HG03439 (cell line): ENCODE results near the gene CCDC7.
A peak's percentile ranks its signal among the peaks of the same experiment; 100 is the strongest.
"Not testable (repeated sequence)": the region's sequence is repeated elsewhere in the genome, so short reads cannot be mapped to it uniquely, and the experiment has no call there.

Experiments
- ATAC-seq: cut with Tn5 transposase; IDR thresholded peaks from one replicate; pipeline ENCODE4 v1.9.1; 2021; ENCODE audit warnings: mild to moderate bottlenecking, moderate library complexity; ENCODE audit not compliant: unreplicated experiment

The CCDC7 gene

GRCh38 chr10:32445740-32446535 is at the start of gene CCDC7:
Gene CCDC7, plus strand, starts transcription at chr10:32446140. Its CDS starts 5,503 bp downstream, at chr10:32451643.
- ATAC-seq, result peak; percentile 96

GRCh38 chr10:32397163-32397562 is 48.8 kb upstream of the CCDC7 start:
- ATAC-seq, result not testable (repeated sequence)

GRCh38 chr10:32399720-32400119 is 46.2 kb upstream of the CCDC7 start:
- ATAC-seq, result not testable (repeated sequence)

- no peak for ATAC-seq
Observed at GRCh38 chr10:32400961-32401360, 45.0 kb upstream of the CCDC7 start.

- no peak for ATAC-seq
Observed at GRCh38 chr10:32402499-32402898, 43.4 kb upstream of the CCDC7 start.

GRCh38 chr10:32403091-32403490 is 42.8 kb upstream of the CCDC7 start:
- ATAC-seq, result no peak

- no peak for ATAC-seq
Observed at GRCh38 chr10:32408690-32409089, 37.2 kb upstream of the CCDC7 start.

GRCh38 chr10:32409741-32410140 is 36.2 kb upstream of the CCDC7 start:
- no peak for ATAC-seq

GRCh38 chr10:32410569-32410968 is 35.4 kb upstream of the CCDC7 start:
- no peak for ATAC-seq

GRCh38 chr10:32411797-32412498 is 34.0 kb upstream of the CCDC7 start:
- no peak for ATAC-seq

DNA sequence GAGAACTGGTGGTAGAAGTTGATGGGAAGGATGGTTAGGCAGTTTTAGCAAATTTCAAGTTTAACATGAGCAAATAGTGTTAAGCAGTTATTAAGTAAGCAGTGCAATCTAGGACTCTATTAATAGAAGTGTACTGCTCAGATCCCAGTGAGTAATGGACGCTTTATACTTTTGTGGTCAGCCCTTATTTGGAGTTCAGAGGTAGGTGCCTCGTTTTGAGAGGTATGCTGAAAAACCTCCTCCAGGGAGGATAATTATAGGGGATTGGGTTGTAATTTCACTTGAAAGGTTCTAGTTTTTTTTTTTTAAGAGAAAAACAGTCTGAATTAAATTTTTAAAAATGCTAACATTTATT is 33.5 kb upstream of the CCDC7 start:
- no peak for ATAC-seq

GRCh38 chr10:32413513-32413912 is 32.4 kb upstream of the CCDC7 start:
- no peak for ATAC-seq

- no peak for ATAC-seq
Observed at GRCh38 chr10:32415361-32415760, 30.6 kb upstream of the CCDC7 start.

DNA sequence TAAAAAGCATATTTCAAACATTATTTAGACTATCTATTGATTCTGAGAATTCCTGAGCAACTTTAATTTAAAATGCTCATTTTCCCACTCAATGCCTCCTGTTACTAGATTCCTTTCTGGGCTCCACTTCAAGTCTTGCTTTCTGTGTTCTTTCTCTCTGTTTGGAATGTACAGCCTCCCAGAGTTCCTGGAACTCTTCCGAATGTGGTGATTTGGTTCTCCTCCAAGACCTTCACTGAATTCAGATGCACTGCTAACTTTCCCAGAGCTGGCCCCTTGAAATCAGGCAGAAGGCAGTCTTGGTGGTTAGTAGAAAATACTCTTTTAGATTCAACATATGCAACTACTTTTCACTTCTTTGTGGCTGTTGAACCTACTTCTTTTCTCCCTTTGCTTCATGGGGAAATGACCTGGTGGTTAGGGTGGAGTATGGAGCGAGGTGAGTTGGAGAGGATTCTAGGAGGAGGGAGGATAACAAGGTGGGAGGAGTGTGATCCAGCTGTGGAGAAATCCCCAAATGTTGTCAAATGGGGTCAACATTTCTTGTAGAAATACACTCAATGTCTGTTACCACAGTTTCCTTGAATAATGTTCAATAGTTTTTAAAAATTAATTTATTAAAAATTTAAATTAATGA is 27.9 kb upstream of the CCDC7 start:
- no peak for ATAC-seq

DNA sequence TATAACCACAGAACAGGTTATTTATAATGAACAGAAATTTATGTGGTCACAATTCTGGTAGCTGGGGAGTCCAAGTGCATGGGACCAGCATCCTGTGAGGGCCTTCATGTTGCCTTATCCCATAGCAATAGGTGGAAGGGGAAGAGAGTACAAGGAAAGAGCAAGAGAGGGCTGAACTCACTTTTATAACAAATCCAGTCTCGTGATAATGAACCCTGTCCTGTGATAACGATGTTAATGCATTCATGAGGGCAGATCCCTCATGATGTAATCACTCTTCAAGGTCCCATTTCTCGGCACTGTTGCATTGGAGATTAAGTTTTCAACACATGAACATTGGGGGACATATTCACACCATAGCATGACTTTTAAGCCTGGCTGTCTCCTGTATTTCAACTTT is 27.4 kb upstream of the CCDC7 start:
- no peak for ATAC-seq

DNA sequence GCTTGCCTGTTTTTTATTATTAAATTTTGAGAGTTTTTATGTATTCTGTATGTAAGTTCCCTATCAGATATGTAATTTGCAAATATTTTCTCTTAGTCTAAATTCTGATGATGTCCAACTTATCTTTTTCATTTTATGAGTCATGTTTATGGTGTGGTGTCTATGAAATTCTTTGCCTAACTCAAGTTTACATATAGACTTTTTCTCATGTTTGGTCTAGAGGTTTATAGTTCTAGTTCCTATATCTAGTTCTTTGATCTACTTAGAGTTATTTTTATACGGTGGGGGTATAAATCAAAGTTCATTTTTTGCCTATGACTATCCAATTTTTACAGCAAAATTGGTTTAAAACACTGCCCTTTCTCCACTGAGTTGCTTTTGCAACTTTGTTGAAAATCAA is 26.3 kb upstream of the CCDC7 start:
- ATAC-seq, result no peak

- no peak for ATAC-seq
Observed at GRCh38 chr10:32426186-32426585, 19.8 kb upstream of the CCDC7 start.

DNA sequence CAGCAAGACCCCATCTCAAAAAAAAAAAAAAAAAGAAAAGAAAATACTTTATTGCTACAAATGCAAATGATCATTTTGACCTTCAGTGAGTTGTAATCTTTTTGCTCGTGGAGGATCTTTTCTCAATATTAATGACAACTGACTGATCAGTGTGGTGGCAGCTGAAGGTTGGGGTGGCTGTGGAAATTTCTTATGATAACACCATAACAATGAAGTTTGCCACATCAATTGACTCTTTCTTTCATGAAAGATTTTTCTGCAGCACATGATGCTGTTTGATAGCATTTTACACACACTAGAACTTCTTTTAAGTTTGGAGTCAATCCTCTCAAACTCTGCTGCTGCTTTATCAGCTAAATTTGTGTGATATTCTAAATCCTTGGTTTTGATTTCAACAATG is 12.4 kb upstream of the CCDC7 start:
- no peak for ATAC-seq

DNA sequence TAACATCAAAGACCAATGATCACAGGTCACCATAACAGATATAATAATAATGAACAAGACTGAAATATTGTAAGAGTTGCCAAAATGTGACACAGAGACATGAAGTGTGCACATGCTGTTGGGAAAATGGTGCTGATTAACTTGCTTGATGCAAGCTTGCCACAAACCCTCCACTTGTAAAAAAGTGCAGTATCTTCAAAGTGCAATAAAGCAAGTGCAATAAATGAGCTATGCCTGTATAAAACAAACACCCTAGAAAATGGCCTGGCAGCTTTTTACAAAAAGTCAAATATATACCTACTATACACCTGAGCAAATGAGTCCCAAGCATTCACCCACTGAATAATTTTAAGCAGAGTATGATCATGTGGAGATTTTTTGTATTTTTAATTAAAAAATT is 9.7 kb upstream of the CCDC7 start:
- no peak for ATAC-seq

DNA sequence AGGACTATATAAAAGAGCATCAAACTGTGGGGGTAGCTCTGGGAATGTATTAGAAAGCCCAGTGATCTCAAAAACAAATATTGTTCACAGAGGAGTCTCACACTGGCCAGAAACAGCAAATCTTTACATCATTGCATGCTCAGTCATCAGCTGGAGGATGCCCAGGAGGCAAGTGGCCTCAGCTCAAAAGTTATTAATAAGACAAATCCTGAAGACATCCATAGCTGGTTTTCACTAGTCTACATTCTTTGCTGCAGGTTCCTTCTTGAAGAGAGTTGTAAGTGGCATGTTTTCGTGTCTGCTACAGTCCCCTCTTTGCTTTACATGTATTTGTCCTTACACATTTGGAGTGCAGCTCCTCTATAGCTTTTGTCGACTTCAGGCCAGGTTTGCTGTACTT is 8.6 kb upstream of the CCDC7 start:
- ATAC-seq, result no peak

DNA sequence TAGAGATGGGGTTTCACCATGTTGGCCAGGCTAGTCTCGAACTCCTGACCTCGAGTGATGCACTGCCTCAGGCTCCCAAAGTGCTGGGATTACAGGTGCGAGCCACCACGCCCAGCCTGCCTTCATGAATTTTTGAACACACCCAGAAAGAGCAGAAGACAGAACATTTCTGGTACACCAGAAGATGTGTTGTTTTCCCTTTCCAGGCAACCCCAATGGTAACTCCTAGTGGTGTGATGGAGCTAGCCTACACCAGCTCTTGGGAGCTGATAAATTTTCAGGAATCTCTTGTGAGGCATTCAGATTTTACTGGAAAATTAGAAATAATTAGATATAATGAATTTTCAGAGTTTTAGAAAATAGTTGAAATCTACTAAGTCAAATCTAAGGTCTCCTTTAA is 904 bp upstream of the CCDC7 start:
- no peak for ATAC-seq
